ENCODE data around the gene NLGN3.

DNA sequence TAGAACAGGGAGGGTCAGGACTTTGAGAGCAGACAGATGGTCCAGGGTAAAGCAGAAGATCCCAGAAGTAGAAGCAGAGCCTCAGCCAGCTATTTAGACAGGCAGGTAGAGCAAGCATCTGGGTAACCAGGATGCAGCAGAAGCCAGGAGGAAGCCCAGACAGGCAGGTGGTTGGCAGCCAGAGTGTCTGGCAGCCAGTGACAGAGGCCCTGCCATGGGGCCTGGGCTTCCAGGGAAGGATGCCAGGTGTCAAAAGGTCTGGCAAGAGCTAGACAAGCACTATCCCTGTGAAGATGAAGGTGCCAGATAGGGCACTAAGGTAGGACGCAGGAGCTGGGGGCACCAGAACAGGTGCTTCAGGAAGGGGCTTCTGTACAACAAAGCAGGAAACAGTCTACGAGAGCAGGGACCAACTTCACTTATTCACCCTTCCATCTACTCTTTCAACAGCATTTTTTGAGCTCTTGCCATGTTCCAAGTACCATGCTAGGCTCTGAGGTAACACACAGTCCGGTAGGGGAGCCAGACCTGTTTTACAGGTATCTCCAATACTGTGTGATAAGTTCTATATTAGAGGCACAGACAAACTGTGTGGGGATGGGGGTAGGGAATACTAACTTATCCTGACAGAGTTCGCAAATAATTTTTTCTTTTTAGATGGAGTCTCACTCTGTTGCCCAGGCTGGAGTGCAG, 40.3 kb downstream of the NLGN3 start:
- TF ChIP-seq CTCF (IDR thresholded peaks at IDR 0.05; ENCODE audit: poor library complexity) (no peak), EZH2 (IDR thresholded peaks at IDR 0.05; ENCODE audit: borderline replicate concordance) (no peak)

Data from hepatocyte (in vitro differentiated cells).